B cell (primary cell): ENCODE measurements around the gene ASTN1.

Source experiments
- CTCF ChIP-seq: fragments of 200-600 bp; IDR thresholded peaks from one replicate; pipeline ENCODE4 v1.8.0; 2022; ENCODE audit warnings: antibody characterized with exemption, mild to moderate bottlenecking
- EZH2 ChIP-seq: IDR thresholded peaks from 2 replicates; pipeline ENCODE4 v1.6.1; 2012; ENCODE audit warnings: borderline replicate concordance, low read depth, mild to moderate bottlenecking, moderate library complexity, low read length; ENCODE audit not compliant: insufficient read depth, poor library complexity, severe bottlenecking

GRCh38 chr1:177011508-177011907, 153.0 kb downstream of the ASTN1 start:
- TF ChIP-seq CTCF (no peak), EZH2 (no peak)
